ENCODE data around the gene ASGR1.

Gene ASGR1

DNA sequence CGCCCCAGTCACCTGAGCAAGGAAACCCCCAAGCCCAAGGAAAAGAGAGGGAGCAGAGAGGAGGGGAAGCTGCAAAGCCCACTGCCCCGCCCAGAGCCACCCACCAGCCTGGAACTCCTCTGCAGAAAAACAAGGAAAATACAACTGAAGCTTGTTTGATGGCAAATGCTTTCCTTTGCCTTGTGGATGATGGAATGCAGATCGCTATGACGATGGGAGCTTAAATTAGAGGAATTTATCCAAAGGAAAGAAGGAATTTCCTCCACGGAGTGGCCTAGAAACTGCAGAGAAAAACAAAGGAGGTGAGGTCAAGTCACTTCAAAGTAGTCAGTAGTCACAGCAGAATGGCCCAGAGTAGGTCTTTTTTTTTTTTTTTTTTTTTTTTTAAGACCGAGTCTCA is 33.1 kb downstream of the ASGR1 start (continued):
- TF ChIP-seq ZNF521 (tag by site-specific recombination; IDR thresholded peaks at IDR 0.05) (no peak), ZNF704 (tag by site-specific recombination; IDR thresholded peaks at IDR 0.05) (no peak)

DNA sequence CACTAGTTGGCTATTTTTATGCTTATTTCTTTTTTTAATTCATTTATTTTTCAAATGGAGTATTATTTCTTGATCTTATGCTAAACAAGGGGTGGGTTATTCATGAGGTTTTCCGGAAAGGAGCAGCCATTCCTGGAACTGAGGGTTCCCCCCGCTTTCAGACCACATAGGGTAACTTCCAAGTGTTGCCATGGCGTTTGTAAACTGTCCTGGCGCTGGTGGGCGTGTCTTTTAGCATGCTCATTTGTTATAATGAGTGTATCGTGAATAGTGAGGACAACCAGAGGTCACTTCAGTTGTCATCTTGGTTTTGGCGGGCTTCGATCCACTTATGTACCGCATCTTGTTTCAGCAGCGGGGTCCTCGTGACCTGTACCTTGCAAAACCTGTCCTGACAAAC is 35.0 kb downstream of the ASGR1 start:
- no peaks in the 10 kb centered on the region; the same call in 1 of the 2 replicates for H3K4me1 ChIP-seq (ENCODE audit: control insufficient read depth, insufficient read depth, low read length)
- H3K9me3 ChIP-seq (ENCODE audit: control insufficient read depth, insufficient read depth, low read depth, low read length), result no peaks in the 10 kb centered on the region
- no peaks in the 10 kb centered on the region for H3K36me3 ChIP-seq (ENCODE audit: control insufficient read depth in 2 of 2, insufficient read depth in 1 of 2, low read length in 2 of 2)
- CTCF ChIA-PET, result interaction anchor here (0.7 to 17.9 kb wide), 3 partner anchors 7 to 1077 kb away, joined by 3 to 388 read pairs (median 22); partner anchors contain the start of gene SLC16A11
- TF ChIP-seq ZNF274 (IDR thresholded peaks at IDR 0.05; ENCODE audit: low read length) (no peak), ZNF274 (tag by site-specific recombination; IDR thresholded peaks at IDR 0.05; ENCODE audit: borderline replicate concordance) (no peak), GFI1B (tag by site-specific recombination; IDR thresholded peaks at IDR 0.05) (no peak), ZNF132 (tag by site-specific recombination; IDR thresholded peaks at IDR 0.05; ENCODE audit: borderline replicate concordance) (no peak), OSR2 (tag by site-specific recombination; IDR thresholded peaks at IDR 0.05) (no peak), ZNF701 (tag by site-specific recombination; IDR thresholded peaks at IDR 0.05) (no peak), ZNF600 (tag by site-specific recombination; IDR thresholded peaks at IDR 0.05) (no peak), RBAK (tag by site-specific recombination; IDR thresholded peaks at IDR 0.05) (no peak), ZNF660 (tag by site-specific recombination; IDR thresholded peaks at IDR 0.05) (no peak), ZNF555 (tag by site-specific recombination; conservative IDR thresholded peaks at IDR 0.05) (no peak), ZNF510 (tag by site-specific recombination; IDR thresholded peaks at IDR 0.05; ENCODE audit: insufficient replicate concordance) (no peak), ZNF76 (tag by site-specific recombination; IDR thresholded peaks at IDR 0.05; ENCODE audit: borderline replicate concordance, low read depth) (no peak)
- no peak overlapping the region for H3K4me3 ChIP-seq (ENCODE audit: low read depth, low read length)
- H3K27ac ChIP-seq (ENCODE audit: extremely low read depth, low read depth, low read length), result no peak overlapping the region
- POLR2A ChIA-PET, result no interaction called here

GRCh38 chr17:7141824-7142223 is 37.3 kb downstream of the ASGR1 start:
- Histone ChIP-seq H3K36me3 (ENCODE audit: control insufficient read depth in 2 of 2, insufficient read depth in 1 of 2, low read length in 2 of 2) (no peaks in the 10 kb centered on the region), H3K27ac (ENCODE audit: extremely low read depth, low read depth, low read length) (no peak overlapping the region), H3K4me3 (ENCODE audit: low read depth, low read length) (no peak overlapping the region), H3K9me3 (ENCODE audit: control insufficient read depth, insufficient read depth, low read depth, low read length) (no peaks in the 10 kb centered on the region), H3K4me1 (ENCODE audit: control insufficient read depth, insufficient read depth, low read length) (no peaks in the 10 kb centered on the region; the same call in 1 of the 2 replicates)
- ChIA-PET CTCF (interaction anchor here (0.7 to 17.9 kb wide), 7 partner anchors 8 to 195 kb away, joined by 3 to 388 read pairs (median 5); partner anchors contain the start of gene SLC16A11), POLR2A (no interaction called here)
- TF ChIP-seq SCRT2 (tag by site-specific recombination; IDR thresholded peaks at IDR 0.05), result no peak
- TF ChIP-seq ZNF629 (tag by site-specific recombination; IDR thresholded peaks at IDR 0.05), result no peak
- TF ChIP-seq ZNF2 (tag by site-specific recombination; IDR thresholded peaks at IDR 0.05), result no peak
- TF ChIP-seq, protein P1, sequence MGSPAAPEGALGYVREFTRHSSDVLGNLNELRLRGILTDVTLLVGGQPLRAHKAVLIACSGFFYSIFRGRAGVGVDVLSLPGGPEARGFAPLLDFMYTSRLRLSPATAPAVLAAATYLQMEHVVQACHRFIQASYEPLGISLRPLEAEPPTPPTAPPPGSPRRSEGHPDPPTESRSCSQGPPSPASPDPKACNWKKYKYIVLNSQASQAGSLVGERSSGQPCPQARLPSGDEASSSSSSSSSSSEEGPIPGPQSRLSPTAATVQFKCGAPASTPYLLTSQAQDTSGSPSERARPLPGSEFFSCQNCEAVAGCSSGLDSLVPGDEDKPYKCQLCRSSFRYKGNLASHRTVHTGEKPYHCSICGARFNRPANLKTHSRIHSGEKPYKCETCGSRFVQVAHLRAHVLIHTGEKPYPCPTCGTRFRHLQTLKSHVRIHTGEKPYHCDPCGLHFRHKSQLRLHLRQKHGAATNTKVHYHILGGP (tag by site-specific recombination; IDR thresholded peaks at IDR 0.05), result no peak
- no peak for TF ChIP-seq ZNF211 (tag by site-specific recombination; IDR thresholded peaks at IDR 0.05; ENCODE audit: low read depth)
- no peak for TF ChIP-seq ZBTB17 (tag by site-specific recombination; IDR thresholded peaks at IDR 0.05)
- no peak for TF ChIP-seq ZNF311 (tag by site-specific recombination; IDR thresholded peaks at IDR 0.05; ENCODE audit: borderline replicate concordance)
- no peak for TF ChIP-seq ZNF202 (tag by site-specific recombination; IDR thresholded peaks at IDR 0.05; ENCODE audit: borderline replicate concordance)
- TF ChIP-seq ZNF223 (tag by site-specific recombination; IDR thresholded peaks at IDR 0.05), result no peak
- no peak for TF ChIP-seq ZNF155 (tag by site-specific recombination; IDR thresholded peaks at IDR 0.05)
- no peak for TF ChIP-seq ZNF585B (tag by site-specific recombination; IDR thresholded peaks at IDR 0.05)
- TF ChIP-seq, protein P2, sequence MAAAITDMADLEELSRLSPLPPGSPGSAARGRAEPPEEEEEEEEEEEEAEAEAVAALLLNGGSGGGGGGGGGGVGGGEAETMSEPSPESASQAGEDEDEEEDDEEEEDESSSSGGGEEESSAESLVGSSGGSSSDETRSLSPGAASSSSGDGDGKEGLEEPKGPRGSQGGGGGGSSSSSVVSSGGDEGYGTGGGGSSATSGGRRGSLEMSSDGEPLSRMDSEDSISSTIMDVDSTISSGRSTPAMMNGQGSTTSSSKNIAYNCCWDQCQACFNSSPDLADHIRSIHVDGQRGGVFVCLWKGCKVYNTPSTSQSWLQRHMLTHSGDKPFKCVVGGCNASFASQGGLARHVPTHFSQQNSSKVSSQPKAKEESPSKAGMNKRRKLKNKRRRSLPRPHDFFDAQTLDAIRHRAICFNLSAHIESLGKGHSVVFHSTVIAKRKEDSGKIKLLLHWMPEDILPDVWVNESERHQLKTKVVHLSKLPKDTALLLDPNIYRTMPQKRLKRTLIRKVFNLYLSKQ (tag by site-specific recombination; IDR thresholded peaks at IDR 0.05; ENCODE audit: borderline replicate concordance), result no peak
- no peak for TF ChIP-seq ZFHX2 (tag by site-specific recombination; conservative IDR thresholded peaks at IDR 0.05)
- no peak for TF ChIP-seq GLIS1 (tag by site-specific recombination; IDR thresholded peaks at IDR 0.05)
- TF ChIP-seq ZNF10 (tag by site-specific recombination; IDR thresholded peaks at IDR 0.05), result no peak
- TF ChIP-seq, protein P3, sequence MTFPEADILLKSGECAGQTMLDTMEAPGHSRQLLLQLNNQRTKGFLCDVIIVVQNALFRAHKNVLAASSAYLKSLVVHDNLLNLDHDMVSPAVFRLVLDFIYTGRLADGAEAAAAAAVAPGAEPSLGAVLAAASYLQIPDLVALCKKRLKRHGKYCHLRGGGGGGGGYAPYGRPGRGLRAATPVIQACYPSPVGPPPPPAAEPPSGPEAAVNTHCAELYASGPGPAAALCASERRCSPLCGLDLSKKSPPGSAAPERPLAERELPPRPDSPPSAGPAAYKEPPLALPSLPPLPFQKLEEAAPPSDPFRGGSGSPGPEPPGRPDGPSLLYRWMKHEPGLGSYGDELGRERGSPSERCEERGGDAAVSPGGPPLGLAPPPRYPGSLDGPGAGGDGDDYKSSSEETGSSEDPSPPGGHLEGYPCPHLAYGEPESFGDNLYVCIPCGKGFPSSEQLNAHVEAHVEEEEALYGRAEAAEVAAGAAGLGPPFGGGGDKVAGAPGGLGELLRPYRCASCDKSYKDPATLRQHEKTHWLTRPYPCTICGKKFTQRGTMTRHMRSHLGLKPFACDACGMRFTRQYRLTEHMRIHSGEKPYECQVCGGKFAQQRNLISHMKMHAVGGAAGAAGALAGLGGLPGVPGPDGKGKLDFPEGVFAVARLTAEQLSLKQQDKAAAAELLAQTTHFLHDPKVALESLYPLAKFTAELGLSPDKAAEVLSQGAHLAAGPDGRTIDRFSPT (tag by site-specific recombination; IDR thresholded peaks at IDR 0.05), result no peak
- no peak for TF ChIP-seq ZNF747 (tag by site-specific recombination; IDR thresholded peaks at IDR 0.05)

All from HEK293 (cell line).